Activated CD4-positive, alpha-beta T cell treated with anti-CD3 and anti-CD28 coated beads, Interleukin-10, Interleukin-2, amounts not matched to agents 100 ng/mL and 50 ng/mL, durations not matched to agents 16 hours and 8 hours (primary cell): Measurements from ENCODE around the gene CBFA2T3.
"Not testable (repeated sequence)": the region's sequence is repeated elsewhere in the genome, so short reads cannot be mapped to it uniquely, and the experiment has no call there.

ENCODE experiments used
- DNase-seq: peaks from one replicate; pipeline ENCODE4 v3.0.0-alpha.2; 2020

Gene CBFA2T3

GRCh38 chr16:88920618-88921590 lies 56.1 kb downstream of the CBFA2T3 start:
- no peak for DNase-seq

GRCh38 chr16:88919936-88920335 lies 57.1 kb downstream of the CBFA2T3 start:
- no peak for DNase-seq

- not testable (repeated sequence) for DNase-seq
Observed at GRCh38 chr16:88918896-88919295, 58.1 kb downstream of the CBFA2T3 start.

GRCh38 chr16:88917915-88918627 lies 58.9 kb downstream of the CBFA2T3 start:
- no peak for DNase-seq

- no peak for DNase-seq
Observed at GRCh38 chr16:88917146-88917914, 59.7 kb downstream of the CBFA2T3 start.

- DNase-seq: no peak
Observed at GRCh38 chr16:88915639-88916327, 61.2 kb downstream of the CBFA2T3 start.

GRCh38 chr16:88914750-88915368 lies 62.1 kb downstream of the CBFA2T3 start:
- no peak for DNase-seq

- DNase-seq: no peak
Observed at GRCh38 chr16:88913870-88914269, 63.1 kb downstream of the CBFA2T3 start.

GRCh38 chr16:88913001-88913612 lies 63.9 kb downstream of the CBFA2T3 start:
- no peak for DNase-seq

GRCh38 chr16:88912556-88912955 lies 64.5 kb downstream of the CBFA2T3 start:
- no peak for DNase-seq

GRCh38 chr16:88911946-88912310 lies 65.1 kb downstream of the CBFA2T3 start:
- DNase-seq: no peak

GRCh38 chr16:88911136-88911945 lies 65.7 kb downstream of the CBFA2T3 start:
- no peak for DNase-seq

GRCh38 chr16:88910284-88911135 lies 66.5 kb downstream of the CBFA2T3 start:
- DNase-seq: no peak

- DNase-seq: no peak
Observed at GRCh38 chr16:88909431-88910210, 67.4 kb downstream of the CBFA2T3 start.

- no peak for DNase-seq
Observed at GRCh38 chr16:88908307-88908706, 68.7 kb downstream of the CBFA2T3 start.

- DNase-seq: no peak
Observed at GRCh38 chr16:88907768-88908167, 69.2 kb downstream of the CBFA2T3 start.

- DNase-seq: no peak
Observed at GRCh38 chr16:88906535-88907105, 70.4 kb downstream of the CBFA2T3 start.

GRCh38 chr16:88906020-88906419 lies 71.0 kb downstream of the CBFA2T3 start:
- DNase-seq: no peak

GRCh38 chr16:88905563-88905962 lies 71.4 kb downstream of the CBFA2T3 start:
- no peak for DNase-seq
